GM12864 (cell line): ENCODE results near the gene CNPY3.
"Not testable (repeated sequence)": the region's sequence is repeated elsewhere in the genome, so short reads cannot be mapped to it uniquely, and the experiment has no call there.

Experiments
- DNase-seq: peaks from one replicate; pipeline ENCODE4 v3.0.0-alpha.2; 2011; ENCODE audit warnings: low read depth
- H3K4me3 ChIP-seq: 2 replicates; pipeline ENCODE4 v1.5.1; 2011; ENCODE audit warnings: mild to moderate bottlenecking, low read depth, low read length, control low read depth
- TF ChIP-seq, protein P1 (sequence below): IDR thresholded peaks from 2 replicates; pipeline ENCODE4 v1.5.1; 2011; ENCODE audit warnings: low read depth, mild to moderate bottlenecking, moderate library complexity, low read length, control low read depth, inconsistent platforms; ENCODE audit errors: missing control alignments

CNPY3 gene

DNA sequence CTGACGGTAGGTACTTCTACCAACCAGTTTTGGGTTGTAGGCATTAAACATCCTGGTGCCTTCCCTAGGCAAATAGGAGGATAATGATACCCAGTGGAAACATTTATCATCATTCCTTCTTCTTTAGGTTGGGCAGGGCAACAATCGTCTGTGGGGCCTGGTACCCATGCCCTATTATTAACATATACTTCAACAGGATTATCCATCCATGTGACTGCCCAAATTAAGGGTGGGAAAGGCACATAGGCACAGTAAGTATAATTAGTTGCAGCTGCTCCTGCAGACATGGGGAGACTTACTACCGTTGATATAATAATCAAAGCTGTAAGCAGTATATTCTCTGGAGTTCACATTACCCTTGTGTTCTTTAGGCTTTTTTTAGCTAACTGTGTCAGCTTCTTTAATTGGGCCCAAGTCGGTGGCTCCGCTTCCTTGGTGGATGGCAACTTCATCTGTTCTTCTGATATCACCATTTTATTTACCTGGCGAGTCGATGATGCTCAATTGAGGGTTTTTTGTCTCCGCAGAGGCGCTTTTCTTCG is 33.0 kb upstream of the CNPY3 start:
- TF ChIP-seq, protein P1, sequence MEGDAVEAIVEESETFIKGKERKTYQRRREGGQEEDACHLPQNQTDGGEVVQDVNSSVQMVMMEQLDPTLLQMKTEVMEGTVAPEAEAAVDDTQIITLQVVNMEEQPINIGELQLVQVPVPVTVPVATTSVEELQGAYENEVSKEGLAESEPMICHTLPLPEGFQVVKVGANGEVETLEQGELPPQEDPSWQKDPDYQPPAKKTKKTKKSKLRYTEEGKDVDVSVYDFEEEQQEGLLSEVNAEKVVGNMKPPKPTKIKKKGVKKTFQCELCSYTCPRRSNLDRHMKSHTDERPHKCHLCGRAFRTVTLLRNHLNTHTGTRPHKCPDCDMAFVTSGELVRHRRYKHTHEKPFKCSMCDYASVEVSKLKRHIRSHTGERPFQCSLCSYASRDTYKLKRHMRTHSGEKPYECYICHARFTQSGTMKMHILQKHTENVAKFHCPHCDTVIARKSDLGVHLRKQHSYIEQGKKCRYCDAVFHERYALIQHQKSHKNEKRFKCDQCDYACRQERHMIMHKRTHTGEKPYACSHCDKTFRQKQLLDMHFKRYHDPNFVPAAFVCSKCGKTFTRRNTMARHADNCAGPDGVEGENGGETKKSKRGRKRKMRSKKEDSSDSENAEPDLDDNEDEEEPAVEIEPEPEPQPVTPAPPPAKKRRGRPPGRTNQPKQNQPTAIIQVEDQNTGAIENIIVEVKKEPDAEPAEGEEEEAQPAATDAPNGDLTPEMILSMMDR, result no peak
- no peak for DNase-seq
- no peak overlapping the region for H3K4me3 ChIP-seq

DNA sequence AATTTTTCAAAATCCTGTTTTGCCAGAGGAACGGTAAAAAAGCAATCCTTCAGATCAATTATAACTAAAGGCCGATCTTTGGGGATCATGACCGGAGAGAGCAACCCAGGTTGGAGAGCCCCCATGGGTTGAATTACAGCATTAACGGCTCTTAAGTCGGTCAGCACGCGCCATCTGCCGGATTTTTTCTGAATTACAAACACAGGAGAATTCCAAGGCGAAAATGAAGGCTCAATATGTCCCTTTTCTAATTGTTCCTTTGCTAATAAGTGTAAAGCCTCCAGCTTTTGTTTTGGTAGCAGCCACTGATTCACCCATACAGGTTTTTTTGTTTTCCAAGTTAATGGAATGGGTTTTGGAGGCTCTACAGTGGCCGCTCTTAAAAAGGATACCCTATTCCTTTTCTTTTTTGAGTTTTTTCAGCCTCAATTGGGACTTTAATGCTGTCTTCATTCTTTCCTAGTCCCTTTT is 30.4 kb upstream of the CNPY3 start:
- peak; percentile 43 for DNase-seq
- H3K4me3 ChIP-seq, result no peak overlapping the region
- TF ChIP-seq, protein P1, result peak; percentile 61

DNA sequence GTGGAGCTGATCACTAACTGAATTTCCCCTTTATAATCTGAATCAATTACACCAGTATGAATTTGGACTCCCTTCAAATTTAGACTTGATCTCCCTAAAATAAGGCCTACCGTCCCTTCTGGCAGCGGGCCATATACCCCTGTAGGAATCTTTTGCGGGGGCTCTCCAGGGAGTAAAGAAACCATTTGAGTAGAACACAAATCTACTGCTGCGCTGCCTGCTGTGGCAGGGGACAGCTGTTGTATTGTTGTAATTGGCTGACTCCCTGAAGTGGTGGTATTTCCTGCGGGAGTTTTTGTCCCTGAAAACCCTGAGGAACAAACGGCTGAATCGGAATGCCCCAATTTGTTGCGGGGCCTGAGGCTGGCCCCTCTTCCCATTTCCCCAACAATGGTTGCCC is 29.4 kb upstream of the CNPY3 start:
- no peak for DNase-seq
- no peak overlapping the region for H3K4me3 ChIP-seq

DNA sequence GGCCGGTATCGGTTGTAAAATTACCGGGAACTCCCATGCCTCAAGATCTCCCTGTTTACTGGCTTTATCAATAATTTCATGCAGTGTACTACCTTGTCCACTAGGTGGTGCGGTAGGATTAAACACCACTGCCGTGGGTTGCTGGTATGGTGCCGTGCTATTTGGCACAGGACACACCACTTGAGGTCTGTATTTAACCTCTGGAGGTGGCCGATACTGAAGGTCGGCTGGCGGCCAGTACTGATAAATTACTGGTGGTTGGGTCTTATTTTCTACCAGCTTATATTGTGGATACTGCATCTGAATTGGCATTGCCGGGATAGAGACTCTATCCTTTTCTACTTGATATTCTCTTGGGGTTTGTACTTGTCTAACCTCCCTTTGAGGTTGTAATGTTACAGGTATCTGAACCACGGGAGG is 27.7 kb upstream of the CNPY3 start:
- peak; percentile 60 for DNase-seq
- TF ChIP-seq, protein P1, result peak; percentile 73
- no peak overlapping the region for H3K4me3 ChIP-seq

More for the DNA sequence above, 29.4 kb upstream of the CNPY3 start:
- TF ChIP-seq, protein P1, result no peak

DNA sequence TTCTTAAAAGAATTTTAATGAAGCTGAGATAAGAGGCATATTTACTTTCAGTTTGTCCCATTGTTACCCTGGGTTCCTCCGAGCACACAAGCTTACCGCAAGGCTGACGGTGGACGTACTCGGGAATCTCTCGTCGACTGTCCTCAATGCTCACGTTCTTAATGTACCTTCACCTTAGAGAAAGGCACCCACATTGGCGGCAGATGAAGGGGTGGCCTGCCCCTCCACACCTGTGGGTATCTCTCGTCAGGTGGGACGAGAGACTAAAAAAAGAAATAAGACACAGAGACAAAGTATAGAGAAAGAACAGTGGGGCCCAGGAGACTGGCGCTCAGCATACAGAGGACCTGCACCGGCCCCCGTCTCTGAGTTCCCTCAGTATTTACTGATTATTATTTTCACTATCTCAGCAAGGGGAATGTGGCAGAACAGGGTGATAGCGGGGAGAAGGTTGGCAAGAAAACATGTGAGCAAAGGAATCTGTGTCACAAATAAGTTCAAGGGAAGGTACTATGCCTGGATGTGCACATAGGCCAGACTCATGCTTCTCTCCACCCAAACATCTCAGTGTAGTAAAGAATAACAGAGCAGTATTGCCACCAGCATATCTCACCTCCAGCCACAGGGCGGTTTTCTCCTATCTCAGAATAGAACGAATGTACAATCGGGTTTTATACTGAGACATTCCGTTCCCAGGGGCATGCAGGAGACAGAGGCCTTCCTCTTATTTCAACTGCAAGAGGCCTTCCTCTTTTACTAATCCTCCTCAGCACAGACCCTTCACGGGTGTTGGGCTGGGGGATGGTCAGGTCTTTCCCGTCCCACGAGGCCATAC is 26.6 kb upstream of the CNPY3 start:
- H3K4me3 ChIP-seq, DNase-seq: not testable (repeated sequence)

DNA sequence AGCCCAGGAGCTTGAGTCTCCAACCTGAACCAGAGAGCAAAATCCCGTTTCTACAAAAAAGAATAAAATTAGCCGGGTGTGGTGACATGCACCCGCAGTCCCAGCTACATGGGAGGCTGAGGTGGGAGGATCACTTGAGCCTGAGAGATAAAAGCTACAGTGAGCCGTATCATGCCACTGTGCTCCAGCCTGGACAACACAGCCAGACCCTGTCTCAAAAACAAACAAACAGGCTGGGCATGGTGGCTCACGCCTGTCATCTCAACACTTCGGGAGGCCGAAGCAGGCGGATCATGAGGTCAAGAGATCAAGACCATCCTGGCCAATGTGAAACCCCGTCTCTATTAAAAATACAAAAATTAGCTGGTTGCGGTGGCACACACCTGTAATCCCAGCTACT is 24.8 kb upstream of the CNPY3 start:
- no peak overlapping the region for H3K4me3 ChIP-seq
- no peak for DNase-seq
- TF ChIP-seq, protein P1, result no peak

DNA sequence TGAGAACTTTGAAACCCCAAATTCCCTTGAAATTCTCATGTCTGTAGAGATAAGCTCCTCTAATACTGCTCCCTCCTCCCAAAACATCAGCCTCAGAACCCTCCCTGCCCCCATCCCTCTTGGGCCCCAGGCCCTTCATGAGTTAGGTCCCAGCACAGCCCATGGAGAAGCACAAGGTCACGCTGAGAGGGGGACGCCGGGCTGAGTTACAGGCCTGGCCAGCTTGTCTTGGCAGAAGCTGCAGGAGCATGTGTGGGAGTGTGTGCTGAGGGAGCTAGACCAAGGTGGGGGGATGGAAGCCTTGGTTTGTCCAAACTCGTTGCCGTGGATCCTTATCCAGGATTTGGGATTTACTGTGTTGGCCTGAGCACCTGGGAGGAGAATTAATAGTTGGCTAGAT is 21.9 kb upstream of the CNPY3 start:
- TF ChIP-seq, protein P1, result no peak
- H3K4me3 ChIP-seq, result no peak overlapping the region
- DNase-seq, result no peak
